ENCODE measurements around the gene GNB3.

GNB3 gene

GRCh38 chr12:6809056-6809455, 31.7 kb upstream of the GNB3 start:
- peaks cover 0 to 24% (median 14%) of the 10 kb centered on the region in 11 experiments; a peak in 17 of 22 replicates for H3K27me3 ChIP-seq
- H4K20me1 ChIP-seq: no peaks in the 10 kb centered on the region
- no peak for TF ChIP-seq Cebpa-rat (IDR thresholded peaks at IDR 0.05)
- no peak overlapping the region for H3K4me2 ChIP-seq
- peaks cover 0 to 2% (median 0%) of the 10 kb centered on the region in 11 experiments; a peak in 2 of 22 replicates for H3K9me3 ChIP-seq (replicated peaks in 1 of 11)
- no peak overlapping the region for H3K4me3 ChIP-seq
- H3K27ac ChIP-seq: no peak overlapping the region
- H3K4me1 ChIP-seq: peaks cover 4 to 17% (median 11%) of the 10 kb centered on the region in 10 experiments; a peak in 15 of 20 replicates
- H3K9ac ChIP-seq: no peak overlapping the region
- H3K36me3 ChIP-seq: no peaks in the 10 kb centered on the region

- Histone ChIP-seq H3K9me3 (replicated peaks in 1 of 11) (no peaks in the 10 kb centered on the region), H3K4me2 (no peak overlapping the region), H3K9ac (no peak overlapping the region; a peak in 1 of 22 replicates), H3K4me3 (no peak overlapping the region), H3K27me3 (peaks cover 0 to 41% (median 31%) of the 10 kb centered on the region in 11 experiments; a peak in 20 of 22 replicates), H4K20me1 (no peaks in the 10 kb centered on the region; a peak in 2 of 22 replicates), H3K36me3 (no peaks in the 10 kb centered on the region), H3K4me1 (peaks cover 11 to 22% (median 17%) of the 10 kb centered on the region in 10 experiments; a peak in 17 of 20 replicates), H3K27ac (no peak overlapping the region)
- TF ChIP-seq Cebpa-rat (IDR thresholded peaks at IDR 0.05): no peak
Observed at GRCh38 chr12:6810758-6811157, 30.0 kb upstream of the GNB3 start.

GRCh38 chr12:6813363-6813762, 27.4 kb upstream of the GNB3 start:
- no peak for TF ChIP-seq Cebpa-rat (IDR thresholded peaks at IDR 0.05)

GRCh38 chr12:6816598-6816997, 24.1 kb upstream of the GNB3 start:
- H3K27ac ChIP-seq: no peak overlapping the region
- peaks cover 17 to 51% (median 33%) of the 10 kb centered on the region in 10 experiments; a peak in 18 of 20 replicates for H3K4me1 ChIP-seq
- H3K9me3 ChIP-seq (replicated peaks in 1 of 11): no peaks in the 10 kb centered on the region
- H3K36me3 ChIP-seq: no peaks in the 10 kb centered on the region; a peak in 1 of 22 replicates
- TF ChIP-seq Cebpa-rat (IDR thresholded peaks at IDR 0.05): no peak
- H4K20me1 ChIP-seq: peaks cover 0 to 20% (median 0%) of the 10 kb centered on the region in 11 experiments; a peak in 5 of 22 replicates
- H3K4me2 ChIP-seq: peak overlapping the region in 2 of 11 experiments; percentile 6 to 14; a peak in 1 of 22 replicates
- peaks cover 13 to 66% (median 56%) of the 10 kb centered on the region in 11 experiments for H3K27me3 ChIP-seq
- H3K9ac ChIP-seq: no peak overlapping the region
- no peak overlapping the region for H3K4me3 ChIP-seq

More at GRCh38 chr12:6813363-6813762, 27.4 kb upstream of the GNB3 start:
- Histone ChIP-seq H3K4me3 (no peak overlapping the region), H3K27me3 (peaks cover 0 to 49% (median 35%) of the 10 kb centered on the region in 11 experiments; a peak in 20 of 22 replicates), H3K9me3 (replicated peaks in 1 of 11) (no peaks in the 10 kb centered on the region), H3K27ac (no peak overlapping the region), H4K20me1 (no peaks in the 10 kb centered on the region; a peak in 2 of 22 replicates), H3K36me3 (no peaks in the 10 kb centered on the region), H3K4me1 (peaks cover 11 to 30% (median 17%) of the 10 kb centered on the region in 10 experiments; a peak in 17 of 20 replicates), H3K4me2 (peak overlapping the region in 3 of 11 experiments; percentile 59 to 76 (median 60); a peak in 4 of 22 replicates), H3K9ac (no peak overlapping the region)

- Histone ChIP-seq H3K9ac (no peak overlapping the region), H3K27ac (no peak overlapping the region), H3K9me3 (replicated peaks in 1 of 11) (no peaks in the 10 kb centered on the region), H3K36me3 (no peaks in the 10 kb centered on the region; a peak in 1 of 22 replicates), H3K4me2 (no peak overlapping the region), H4K20me1 (peaks cover 0 to 24% (median 0%) of the 10 kb centered on the region in 11 experiments; a peak in 5 of 22 replicates), H3K4me3 (no peak overlapping the region), H3K4me1 (peaks cover 22 to 54% (median 35%) of the 10 kb centered on the region in 10 experiments; a peak in 18 of 20 replicates), H3K27me3 (peaks cover 18 to 71% (median 61%) of the 10 kb centered on the region in 11 experiments)
- TF ChIP-seq Cebpa-rat (IDR thresholded peaks at IDR 0.05): no peak
Observed at GRCh38 chr12:6817098-6817497, 23.6 kb upstream of the GNB3 start.

- H3K27me3 ChIP-seq: peaks cover 24 to 77% (median 68%) of the 10 kb centered on the region in 11 experiments
- H4K20me1 ChIP-seq: peaks cover 0 to 27% (median 0%) of the 10 kb centered on the region in 11 experiments; a peak in 5 of 22 replicates
- no peak overlapping the region for H3K4me2 ChIP-seq
- no peaks in the 10 kb centered on the region; a peak in 1 of 22 replicates for H3K36me3 ChIP-seq
- no peak overlapping the region for H3K9ac ChIP-seq
- no peaks in the 10 kb centered on the region for H3K9me3 ChIP-seq (replicated peaks in 1 of 11)
- no peak for TF ChIP-seq Cebpa-rat (IDR thresholded peaks at IDR 0.05)
- H3K4me1 ChIP-seq: peaks cover 16 to 52% (median 31%) of the 10 kb centered on the region in 10 experiments; a peak in 18 of 20 replicates
- no peak overlapping the region for H3K27ac ChIP-seq
- no peak overlapping the region for H3K4me3 ChIP-seq
Observed at GRCh38 chr12:6817662-6818157, 23.0 kb upstream of the GNB3 start.

- Histone ChIP-seq H4K20me1 (peaks cover 0 to 32% (median 0%) of the 10 kb centered on the region in 11 experiments; a peak in 6 of 22 replicates), H3K9ac (no peak overlapping the region), H3K9me3 (replicated peaks in 1 of 11) (no peaks in the 10 kb centered on the region), H3K36me3 (no peaks in the 10 kb centered on the region; a peak in 1 of 22 replicates), H3K4me1 (peaks cover 13 to 53% (median 27%) of the 10 kb centered on the region in 10 experiments; a peak in 18 of 20 replicates), H3K27me3 (peaks cover 30 to 82% (median 73%) of the 10 kb centered on the region in 11 experiments), H3K27ac (no peak overlapping the region), H3K4me2 (no peak overlapping the region), H3K4me3 (no peak overlapping the region)
- TF ChIP-seq Cebpa-rat (IDR thresholded peaks at IDR 0.05): no peak
Observed at GRCh38 chr12:6818222-6818621, 22.5 kb upstream of the GNB3 start.

- Histone ChIP-seq H4K20me1 (peaks cover 0 to 35% (median 0%) of the 10 kb centered on the region in 11 experiments; a peak in 6 of 22 replicates), H3K9ac (no peak overlapping the region), H3K36me3 (no peaks in the 10 kb centered on the region; a peak in 1 of 22 replicates), H3K27me3 (peaks cover 34 to 82% (median 73%) of the 10 kb centered on the region in 11 experiments), H3K4me1 (peaks cover 13 to 53% (median 26%) of the 10 kb centered on the region in 10 experiments; a peak in 18 of 20 replicates), H3K4me2 (no peak overlapping the region), H3K4me3 (no peak overlapping the region), H3K9me3 (replicated peaks in 1 of 11) (no peaks in the 10 kb centered on the region), H3K27ac (no peak overlapping the region)
- TF ChIP-seq Cebpa-rat (IDR thresholded peaks at IDR 0.05): no peak
Observed at GRCh38 chr12:6818645-6819044, 22.1 kb upstream of the GNB3 start.
